ENCODE data around the gene ANKRD18B. TPM values are rescaled to one million over a fixed set of nuclear protein-coding genes. Genes with fewer than 3 reads are reported as not detected.
"Not testable (repeated sequence)": the region's sequence is repeated elsewhere in the genome, so short reads cannot be mapped to it uniquely, and the experiment has no call there.

Gene ANKRD18B
- total RNA-seq, 3 donors from 2014 or later = 0.49 to 1.7 TPM; not detected in 1

DNA sequence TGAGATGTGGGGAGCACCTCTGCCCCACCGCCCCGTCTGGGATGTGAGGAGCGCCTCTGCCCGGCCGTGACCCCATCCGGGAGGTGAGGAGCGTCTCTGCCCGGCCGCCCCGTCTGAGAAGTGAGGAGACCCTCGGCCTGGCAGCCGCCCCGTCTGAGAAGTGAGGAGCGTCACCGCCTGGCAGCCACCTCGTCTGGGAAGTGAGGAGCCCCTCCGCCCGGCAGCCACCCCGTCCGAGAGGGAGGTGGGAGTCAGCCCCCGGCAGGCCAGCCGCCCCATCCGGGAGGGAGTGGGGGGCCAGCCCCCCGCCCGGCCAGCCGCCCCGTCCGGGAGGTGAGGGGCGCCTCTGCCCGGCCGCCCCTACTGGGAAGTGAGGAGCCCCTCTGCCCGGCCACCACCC, 76.9 kb downstream of the ANKRD18B start:
- H3K36me3 ChIP-seq (ENCODE audit: low read depth); H3K4me3 ChIP-seq; DNase-seq; ATAC-seq; H3K4me1 ChIP-seq (ENCODE audit: low read depth); H3K9me3 ChIP-seq; intact Hi-C loops (cut with DNase I, micrococcal nuclease): not testable (repeated sequence)

DNA sequence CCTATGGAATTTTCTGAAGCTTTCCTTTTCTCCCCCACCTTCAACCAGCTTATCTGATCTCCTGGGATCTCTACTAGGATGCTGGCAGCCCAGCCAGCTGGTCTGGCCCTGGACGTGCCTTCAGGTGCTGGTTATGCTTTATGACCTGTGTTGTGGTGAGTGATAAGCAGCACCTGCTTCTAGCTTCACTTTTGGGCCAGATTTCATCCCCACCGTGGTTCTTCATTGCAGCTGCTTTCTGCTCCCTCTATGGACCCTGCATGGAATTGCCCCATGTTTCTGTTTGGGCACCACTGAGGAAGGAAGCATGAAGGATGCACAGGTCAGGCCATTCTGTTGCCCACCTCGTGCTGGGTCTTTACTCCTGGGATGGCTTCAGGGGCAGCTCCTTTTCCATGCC, 80.2 kb downstream of the ANKRD18B start:
- H3K4me3 ChIP-seq; H3K36me3 ChIP-seq (ENCODE audit: low read depth); H3K9me3 ChIP-seq; intact Hi-C loops (cut with DNase I, micrococcal nuclease); H3K4me1 ChIP-seq (ENCODE audit: low read depth); DNase-seq: not testable (repeated sequence)
- ATAC-seq = peak; percentile 21

DNA sequence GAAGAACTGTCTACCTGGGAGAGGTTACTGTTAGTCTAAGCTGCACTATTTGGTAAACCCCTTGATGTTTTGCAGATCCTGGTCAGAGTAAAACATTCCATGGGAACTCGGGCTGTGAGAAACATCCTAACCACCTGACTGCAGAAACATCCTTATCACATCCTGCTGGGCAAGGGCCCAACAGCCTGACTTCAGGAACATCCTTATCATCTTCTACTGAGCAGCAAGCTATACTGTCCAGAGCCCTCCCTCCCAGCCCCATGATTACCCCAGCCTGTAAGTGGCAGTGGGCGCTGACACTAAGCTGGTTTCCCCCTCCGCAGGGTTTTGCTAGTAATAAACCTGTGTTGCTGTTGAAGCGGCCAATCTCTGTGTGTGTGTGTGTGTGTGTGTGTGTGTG, 80.9 kb downstream of the ANKRD18B start:
- ATAC-seq; intact Hi-C loops (cut with DNase I, micrococcal nuclease); DNase-seq; H3K36me3 ChIP-seq (ENCODE audit: low read depth); H3K4me1 ChIP-seq (ENCODE audit: low read depth); H3K9me3 ChIP-seq; H3K4me3 ChIP-seq: not testable (repeated sequence)

DNA sequence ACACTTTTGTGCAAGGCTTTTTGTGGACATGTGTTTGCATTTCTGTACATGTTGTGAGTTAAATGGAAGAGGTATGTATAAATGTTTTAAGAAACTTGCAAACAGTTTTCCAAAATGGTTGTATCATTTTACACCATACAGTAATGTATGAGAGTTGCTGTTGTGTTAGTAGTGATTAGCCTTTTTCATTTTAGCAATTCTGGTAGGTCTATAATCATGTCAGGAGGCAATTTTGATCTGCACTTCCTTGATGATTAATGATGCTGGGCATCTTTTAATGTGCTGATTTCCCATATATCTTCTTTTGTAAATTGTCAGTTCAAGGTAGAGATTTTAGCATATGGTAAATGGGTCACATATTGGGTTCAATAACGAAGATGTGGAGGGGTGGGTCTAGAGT, 87.3 kb downstream of the ANKRD18B start:
- Histone ChIP-seq H3K36me3 (ENCODE audit: low read depth) (no peaks in the 10 kb centered on the region), H3K4me1 (ENCODE audit: low read depth) (no peaks in the 10 kb centered on the region), H3K4me3 (no peak overlapping the region), H3K9me3 (peaks cover 7% of the 10 kb centered on the region)
- DNase-seq = no peak
- TF ChIP-seq, protein P1, sequence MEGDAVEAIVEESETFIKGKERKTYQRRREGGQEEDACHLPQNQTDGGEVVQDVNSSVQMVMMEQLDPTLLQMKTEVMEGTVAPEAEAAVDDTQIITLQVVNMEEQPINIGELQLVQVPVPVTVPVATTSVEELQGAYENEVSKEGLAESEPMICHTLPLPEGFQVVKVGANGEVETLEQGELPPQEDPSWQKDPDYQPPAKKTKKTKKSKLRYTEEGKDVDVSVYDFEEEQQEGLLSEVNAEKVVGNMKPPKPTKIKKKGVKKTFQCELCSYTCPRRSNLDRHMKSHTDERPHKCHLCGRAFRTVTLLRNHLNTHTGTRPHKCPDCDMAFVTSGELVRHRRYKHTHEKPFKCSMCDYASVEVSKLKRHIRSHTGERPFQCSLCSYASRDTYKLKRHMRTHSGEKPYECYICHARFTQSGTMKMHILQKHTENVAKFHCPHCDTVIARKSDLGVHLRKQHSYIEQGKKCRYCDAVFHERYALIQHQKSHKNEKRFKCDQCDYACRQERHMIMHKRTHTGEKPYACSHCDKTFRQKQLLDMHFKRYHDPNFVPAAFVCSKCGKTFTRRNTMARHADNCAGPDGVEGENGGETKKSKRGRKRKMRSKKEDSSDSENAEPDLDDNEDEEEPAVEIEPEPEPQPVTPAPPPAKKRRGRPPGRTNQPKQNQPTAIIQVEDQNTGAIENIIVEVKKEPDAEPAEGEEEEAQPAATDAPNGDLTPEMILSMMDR (IDR thresholded peaks at IDR 0.05) = no peak
- no peak for ATAC-seq
- intact Hi-C loops (cut with DNase I, micrococcal nuclease) = no loop called here

DNA sequence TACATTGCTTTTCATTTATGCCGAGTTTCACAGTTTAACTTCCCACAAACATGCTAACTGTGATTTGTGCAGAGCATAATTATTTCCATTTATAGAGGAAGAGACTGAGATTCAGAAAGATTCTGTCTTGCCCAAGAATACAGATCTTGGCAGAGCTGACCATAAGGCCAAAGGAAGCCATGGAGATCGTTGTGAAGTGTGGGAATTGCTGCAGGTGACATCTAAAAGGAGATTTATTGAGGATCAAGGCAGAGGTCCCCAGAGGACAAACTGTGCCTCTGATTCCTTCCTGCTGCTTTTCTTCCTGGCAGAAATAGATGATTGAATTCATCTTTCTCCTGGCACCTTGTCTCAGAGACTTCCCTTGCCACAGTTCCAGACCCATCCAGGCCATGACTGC, 88.4 kb downstream of the ANKRD18B start:
- H3K4me1 ChIP-seq (ENCODE audit: low read depth); DNase-seq; intact Hi-C loops (cut with DNase I, micrococcal nuclease); H3K4me3 ChIP-seq; H3K9me3 ChIP-seq; ATAC-seq; H3K36me3 ChIP-seq (ENCODE audit: low read depth): not testable (repeated sequence)

DNA sequence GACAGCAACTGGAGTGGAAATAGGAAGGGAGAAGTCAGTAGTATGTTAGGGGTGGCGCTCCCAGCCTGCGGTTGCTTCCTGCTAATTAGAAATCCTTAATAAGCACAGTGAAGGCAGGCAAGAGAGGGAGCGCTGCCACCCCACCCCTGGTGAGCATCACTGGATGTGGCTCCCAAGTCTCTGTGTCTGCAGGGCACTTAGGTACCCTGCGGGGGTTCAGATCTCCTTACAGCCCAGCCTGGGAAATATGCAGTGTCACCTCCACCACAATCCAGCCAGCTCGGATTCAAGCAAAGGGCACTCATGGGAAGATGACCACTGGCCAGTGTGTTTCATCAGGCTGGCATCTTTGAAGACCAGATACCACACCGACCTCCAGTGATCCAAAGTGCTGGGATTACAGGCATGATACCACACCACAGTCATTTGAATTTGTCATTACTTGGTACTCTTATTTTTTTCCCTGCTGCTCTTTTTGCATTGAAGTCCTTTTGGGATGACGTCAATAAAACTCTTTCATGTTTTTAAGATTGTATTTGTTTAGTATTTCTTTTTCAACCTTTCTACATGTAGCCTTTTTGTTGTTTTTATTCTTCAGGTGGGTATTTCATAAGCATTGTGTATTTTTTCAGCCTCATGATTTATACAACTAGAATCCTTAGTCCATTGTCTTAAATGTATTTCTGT, 90.1 kb downstream of the ANKRD18B start:
- no peak for ATAC-seq
- intact Hi-C loops (cut with DNase I, micrococcal nuclease) = no loop called here
- DNase-seq = no peak
- TF ChIP-seq, protein P1 (IDR thresholded peaks at IDR 0.05) = no peak
- H3K4me1 ChIP-seq (ENCODE audit: low read depth) = no peaks in the 10 kb centered on the region
- H3K36me3 ChIP-seq (ENCODE audit: low read depth) = no peaks in the 10 kb centered on the region
- no peak overlapping the region for H3K4me3 ChIP-seq
- H3K9me3 ChIP-seq = peaks cover 7% of the 10 kb centered on the region

DNA sequence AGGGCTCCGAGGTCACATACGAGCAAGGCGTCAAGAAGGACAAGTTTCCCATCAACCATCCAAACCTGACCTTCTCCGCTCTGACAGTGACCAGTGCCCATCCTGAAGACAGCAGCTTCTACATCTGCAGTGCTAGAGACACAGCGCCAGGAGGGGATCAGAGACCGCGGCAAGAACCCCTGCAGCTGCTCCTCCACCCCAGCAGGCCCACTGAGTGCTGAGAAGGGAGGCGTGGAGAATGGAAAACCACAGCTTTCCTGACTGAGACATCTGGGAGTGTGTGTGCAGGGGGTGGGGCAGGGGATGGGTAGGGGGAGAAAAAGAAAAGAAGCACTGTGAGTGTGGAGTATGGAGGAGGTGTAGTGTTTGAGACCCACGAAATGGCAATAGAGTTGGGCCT, 94.3 kb downstream of the ANKRD18B start:
- H3K9me3 ChIP-seq; H3K4me3 ChIP-seq; ATAC-seq; H3K4me1 ChIP-seq (ENCODE audit: low read depth); DNase-seq; H3K36me3 ChIP-seq (ENCODE audit: low read depth); intact Hi-C loops (cut with DNase I, micrococcal nuclease): not testable (repeated sequence)

DNA sequence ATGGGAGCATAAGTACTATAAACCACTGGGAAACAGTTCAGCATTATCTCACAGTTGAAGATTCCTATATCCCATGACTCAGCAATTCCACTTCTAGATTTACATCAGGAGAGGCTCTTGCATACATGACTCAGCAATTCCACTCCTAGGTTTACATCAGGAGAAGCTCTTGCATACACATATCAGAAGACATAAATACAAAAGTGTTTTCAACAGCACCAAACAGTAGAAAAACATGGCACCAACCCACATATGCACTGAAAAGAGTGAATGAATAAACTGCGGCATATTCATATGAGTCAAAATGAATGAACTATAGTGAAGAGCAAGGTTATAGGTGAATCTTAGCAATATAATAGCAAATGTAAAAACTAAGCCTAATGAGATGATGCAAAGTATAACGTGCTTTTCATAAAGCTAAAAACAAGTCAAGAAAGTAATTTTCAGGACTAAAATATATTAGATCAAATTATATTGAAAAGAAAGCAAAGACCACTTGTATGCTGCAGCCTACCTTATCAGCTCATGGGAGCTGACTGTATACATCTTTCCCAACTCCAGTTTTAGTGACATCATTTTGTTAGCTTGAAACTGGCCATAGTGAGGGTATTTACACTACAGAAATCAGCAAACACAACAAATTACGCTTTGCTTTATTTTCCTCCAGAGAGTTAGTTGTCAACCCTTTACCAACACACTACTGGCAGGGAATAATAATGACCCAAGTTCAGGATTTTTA, 95.8 kb downstream of the ANKRD18B start:
- intact Hi-C loops (cut with DNase I, micrococcal nuclease) = loop anchor here (5.0 kb wide), 1 partner anchor 102 kb away; no protein-coding TSS in a partner anchor
- TF ChIP-seq, protein P1 (IDR thresholded peaks at IDR 0.05) = no peak

More for the DNA sequence above, 95.8 kb downstream of the ANKRD18B start:
- Histone ChIP-seq H3K36me3 (ENCODE audit: low read depth) (no peaks in the 10 kb centered on the region), H3K4me1 (ENCODE audit: low read depth) (no peaks in the 10 kb centered on the region), H3K9me3 (no peaks in the 10 kb centered on the region), H3K4me3 (no peak overlapping the region)
- DNase-seq (no peak), ATAC-seq (no peak)
